Activated T-helper 9 cell treated with anti-CD3 and anti-CD28 coated beads, Interleukin-2, amount 50 U/mL, for 16 hours (primary cell): ENCODE results near the gene FOLR2.
"Not testable (repeated sequence)": the region's sequence is repeated elsewhere in the genome, so short reads cannot be mapped to it uniquely, and the experiment has no call there.

Experiments used
- DNase-seq: peaks from one replicate; pipeline ENCODE4 v3.0.0-alpha.2; 2020; ENCODE audit warnings: low read depth

The FOLR2 gene

GRCh38 chr11:72216638-72217037, at the start of gene FOLR2:
Gene FOLR2 (plus strand): TSS chr11:72216794. CDS start chr11:72218585, 1,791 bp downstream.
- no peak for DNase-seq

- not testable (repeated sequence) for DNase-seq
These were observed 47.5 kb upstream of the FOLR2 start for GRCh38 chr11:72169046-72169555.

GRCh38 chr11:72169754-72170153, 46.8 kb upstream of the FOLR2 start:
- DNase-seq = not testable (repeated sequence)

- not testable (repeated sequence) for DNase-seq
These were observed 44.6 kb upstream of the FOLR2 start for GRCh38 chr11:72172043-72172442.

- DNase-seq = no peak
These were observed 43.3 kb upstream of the FOLR2 start for GRCh38 chr11:72173291-72173690.

- DNase-seq = no peak
These were observed 42.1 kb upstream of the FOLR2 start for GRCh38 chr11:72174302-72175070.

- DNase-seq = no peak
These were observed 38.9 kb upstream of the FOLR2 start for GRCh38 chr11:72177656-72178055.

GRCh38 chr11:72179049-72179803, 37.4 kb upstream of the FOLR2 start:
- no peak for DNase-seq

- no peak for DNase-seq
These were observed 36.7 kb upstream of the FOLR2 start for GRCh38 chr11:72179804-72180396.

- DNase-seq = not testable (repeated sequence)
These were observed 35.6 kb upstream of the FOLR2 start for GRCh38 chr11:72180892-72181552.

GRCh38 chr11:72181553-72181958, 35.0 kb upstream of the FOLR2 start:
- DNase-seq = not testable (repeated sequence)

- no peak for DNase-seq
These were observed 28.3 kb upstream of the FOLR2 start for GRCh38 chr11:72188267-72188666.

- DNase-seq = no peak
These were observed 26.9 kb upstream of the FOLR2 start for GRCh38 chr11:72189455-72190250.

GRCh38 chr11:72190631-72191071, 25.9 kb upstream of the FOLR2 start:
- DNase-seq = no peak

- DNase-seq = no peak
These were observed 24.6 kb upstream of the FOLR2 start, which contains the start of gene FOLR1 for GRCh38 chr11:72191961-72192381. Gene FOLR1 (plus strand): TSS chr11:72192140. CDS start chr11:72192174, 34 bp downstream.

GRCh38 chr11:72195518-72196270, 20.9 kb upstream of the FOLR2 start:
- DNase-seq = no peak

- not testable (repeated sequence) for DNase-seq
These were observed 15.1 kb upstream of the FOLR2 start for GRCh38 chr11:72201445-72201844.

- DNase-seq = no peak
These were observed 14.0 kb upstream of the FOLR2 start for GRCh38 chr11:72202571-72202970.

- DNase-seq = no peak
These were observed 13.4 kb upstream of the FOLR2 start for GRCh38 chr11:72203163-72203562.

GRCh38 chr11:72204886-72205285, 11.7 kb upstream of the FOLR2 start:
- no peak for DNase-seq
